Endothelial cell of hepatic sinusoid (primary cell): ENCODE results near the gene C2orf68.
"Not testable (repeated sequence)": the region's sequence is repeated elsewhere in the genome, so short reads cannot be mapped to it uniquely, and the experiment has no call there.

Experiments used
- in situ Hi-C: cut with HindIII; loops from 2 replicates; pipeline ENCODE4 v1.10.0; 2017; ENCODE audit warnings: low sequenced_read_pairs

The C2orf68 gene

DNA sequence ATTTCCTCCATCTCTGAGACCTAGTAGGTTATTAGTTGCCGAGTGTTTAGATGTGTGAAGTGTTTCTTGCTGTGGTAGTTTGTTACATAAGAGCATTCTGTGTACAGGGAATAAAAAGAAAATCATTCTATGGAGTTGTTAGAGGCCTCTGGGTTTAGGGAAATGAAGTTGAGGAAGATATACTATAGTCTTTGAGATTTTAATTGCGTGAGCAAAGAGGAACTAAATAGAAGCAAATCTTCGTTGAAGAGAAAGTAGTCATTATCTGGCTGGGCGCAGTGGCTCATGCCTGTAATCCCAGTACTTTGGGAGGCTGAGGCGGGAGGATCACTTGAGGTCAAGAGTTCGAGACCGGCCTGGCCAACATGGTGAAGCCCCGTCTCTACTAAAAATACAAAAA lies 23.1 kb upstream of the C2orf68 start:
- in situ Hi-C loops, result no loop called here

DNA sequence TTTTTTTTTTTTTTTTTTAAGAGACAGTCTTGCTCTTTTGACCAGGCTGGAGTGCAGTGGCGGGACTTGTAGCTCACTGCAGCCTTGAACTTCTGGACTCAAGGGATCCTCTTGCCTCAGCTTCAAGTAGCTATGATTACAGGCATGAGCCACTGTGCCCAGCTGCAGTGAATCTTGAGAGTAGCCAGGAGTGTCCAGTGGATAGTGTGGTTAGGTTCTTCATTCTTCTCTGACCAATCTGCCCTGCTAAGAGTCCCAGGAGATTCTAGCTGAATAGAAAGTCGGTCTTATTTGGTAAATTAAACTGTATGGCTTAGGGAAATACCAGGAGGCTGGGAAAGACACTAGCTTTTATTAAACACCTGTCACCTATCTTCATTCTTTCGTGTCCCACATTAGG lies 19.4 kb upstream of the C2orf68 start:
- in situ Hi-C loops, result no loop called here

DNA sequence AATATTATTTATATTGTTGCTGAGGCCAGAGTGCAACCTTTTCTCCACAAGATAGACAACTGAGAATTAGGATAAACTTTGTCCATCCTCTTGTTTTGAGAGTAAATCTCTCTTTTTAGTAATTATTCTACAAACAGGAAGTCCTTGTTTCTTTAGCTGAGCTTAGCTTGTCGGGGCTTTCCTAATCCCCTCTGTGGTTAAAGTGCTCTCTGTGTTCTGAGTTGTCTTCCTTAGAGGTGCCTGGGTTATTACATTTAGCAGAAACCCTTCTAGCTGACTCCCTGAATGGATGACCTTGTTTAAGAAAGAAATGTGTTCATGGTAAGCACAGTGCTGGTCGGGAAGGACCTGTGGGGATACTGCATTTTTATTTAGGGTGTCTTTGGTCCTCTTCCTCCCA lies 16.8 kb upstream of the C2orf68 start:
- in situ Hi-C loops, result no loop called here

DNA sequence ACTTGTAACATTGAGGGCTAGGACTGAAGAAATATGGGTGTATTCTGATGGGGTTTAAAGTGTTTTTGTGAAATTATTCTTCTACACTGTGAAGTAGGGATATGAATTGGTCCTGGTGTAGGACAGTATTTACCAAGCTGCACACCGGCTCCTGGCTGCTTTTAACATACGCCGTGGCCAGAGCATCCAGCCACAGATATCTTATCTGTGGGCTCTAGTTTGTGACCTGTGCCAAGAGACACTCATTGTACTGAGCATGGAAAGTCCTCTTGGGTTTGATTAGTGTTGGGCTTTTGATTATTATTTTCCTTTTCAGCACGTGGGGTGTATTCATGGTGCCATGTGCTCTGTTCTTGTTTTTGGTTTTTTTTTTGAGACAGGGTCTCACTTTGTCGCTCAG lies 12.1 kb upstream of the C2orf68 start:
- in situ Hi-C loops, result no loop called here

DNA sequence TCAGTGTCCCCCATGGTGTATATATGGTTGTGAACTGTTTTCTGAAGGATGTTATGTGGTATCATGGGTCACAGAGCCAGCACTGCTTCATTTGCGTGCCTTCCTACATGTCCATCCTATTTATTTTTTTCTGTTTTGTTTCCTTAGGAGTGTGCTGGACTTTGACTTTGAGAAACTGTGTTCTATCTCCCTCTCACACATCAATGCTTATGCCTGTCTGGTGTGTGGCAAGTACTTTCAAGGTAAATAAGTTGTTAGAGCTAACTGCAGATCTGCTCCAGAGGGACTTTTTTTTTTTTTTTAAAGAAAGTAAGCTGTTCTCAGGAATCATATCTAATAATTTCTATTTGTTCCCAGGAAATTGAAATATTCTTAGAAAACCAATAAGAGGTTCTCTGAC lies 9.5 kb upstream of the C2orf68 start:
- in situ Hi-C loops, result no loop called here

DNA sequence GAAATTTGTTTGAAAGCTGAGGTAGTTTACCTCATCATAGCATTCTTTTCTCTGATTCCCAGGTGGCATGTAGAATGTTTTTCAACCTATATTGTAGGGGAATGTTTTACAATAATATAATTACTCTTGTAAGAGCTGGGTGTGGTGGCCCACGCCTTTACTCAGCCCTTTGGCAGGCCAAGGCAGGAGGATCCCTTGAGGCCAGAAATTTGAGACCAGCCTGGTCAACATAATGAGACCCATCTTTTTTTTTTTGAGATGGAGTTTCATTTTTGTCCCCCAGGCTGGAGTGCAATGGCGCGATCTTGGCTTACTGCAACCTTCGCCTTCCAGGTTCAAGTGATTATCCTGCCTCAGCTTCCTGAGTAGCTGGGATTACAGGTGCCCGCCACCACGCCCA lies 7.8 kb upstream of the C2orf68 start:
- in situ Hi-C loops, result no loop called here

DNA sequence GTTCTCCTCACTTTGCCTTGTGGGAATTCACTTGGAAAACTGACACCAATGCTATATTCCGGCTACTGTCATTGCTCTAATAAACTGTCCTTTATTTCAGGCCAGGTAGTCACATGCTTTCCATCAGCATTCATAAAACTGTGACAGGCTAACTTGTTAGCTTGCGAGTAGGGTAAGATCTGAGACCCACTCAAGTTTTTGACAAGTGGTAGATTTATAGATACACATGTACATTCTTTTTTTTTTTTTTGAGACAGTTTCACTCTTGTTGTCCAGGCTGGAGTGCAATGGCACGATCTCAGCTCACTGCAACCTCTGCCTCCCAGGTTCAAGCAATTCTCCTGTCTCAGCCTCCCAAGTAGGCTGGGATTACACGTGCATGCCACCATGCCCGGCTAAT lies 5.9 kb upstream of the C2orf68 start:
- in situ Hi-C loops, result not testable (repeated sequence)

DNA sequence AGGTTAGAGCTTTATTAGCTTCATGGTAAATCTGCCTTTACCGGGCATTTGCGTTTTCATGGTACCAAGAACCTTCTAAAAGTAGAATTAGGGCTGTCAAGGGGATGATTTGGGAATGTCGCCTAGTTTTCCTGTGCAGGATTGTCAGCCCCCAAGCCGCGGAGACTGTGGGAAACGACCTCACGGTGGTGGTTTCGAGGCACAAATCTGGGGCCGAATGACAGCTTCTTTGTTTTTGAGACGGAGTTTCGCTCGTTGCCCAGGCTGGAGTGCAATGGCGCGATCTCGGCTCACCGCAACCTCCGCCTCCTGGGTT lies 3.5 kb upstream of the C2orf68 start:
- in situ Hi-C loops, result no loop called here

DNA sequence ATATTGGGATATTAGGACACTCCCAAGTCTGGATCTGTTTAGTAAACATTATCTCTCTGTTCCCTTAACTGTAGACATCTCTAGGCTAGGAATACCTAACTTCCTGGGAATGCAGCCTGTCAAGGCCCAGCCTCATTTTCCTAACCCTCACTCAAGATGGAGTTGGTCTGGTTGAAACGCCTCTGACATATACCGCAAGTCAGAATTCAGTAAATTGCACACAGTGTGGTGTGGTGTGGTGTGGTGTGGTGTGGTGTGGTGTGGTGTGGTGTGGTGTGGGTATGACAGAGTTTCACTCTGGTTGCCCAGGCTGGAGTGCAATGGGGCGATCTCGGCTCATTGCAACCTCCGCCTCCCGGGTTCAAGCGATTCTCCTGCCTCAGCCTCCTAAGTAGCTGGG lies 2.9 kb upstream of the C2orf68 start:
- in situ Hi-C loops, result not testable (repeated sequence)

DNA sequence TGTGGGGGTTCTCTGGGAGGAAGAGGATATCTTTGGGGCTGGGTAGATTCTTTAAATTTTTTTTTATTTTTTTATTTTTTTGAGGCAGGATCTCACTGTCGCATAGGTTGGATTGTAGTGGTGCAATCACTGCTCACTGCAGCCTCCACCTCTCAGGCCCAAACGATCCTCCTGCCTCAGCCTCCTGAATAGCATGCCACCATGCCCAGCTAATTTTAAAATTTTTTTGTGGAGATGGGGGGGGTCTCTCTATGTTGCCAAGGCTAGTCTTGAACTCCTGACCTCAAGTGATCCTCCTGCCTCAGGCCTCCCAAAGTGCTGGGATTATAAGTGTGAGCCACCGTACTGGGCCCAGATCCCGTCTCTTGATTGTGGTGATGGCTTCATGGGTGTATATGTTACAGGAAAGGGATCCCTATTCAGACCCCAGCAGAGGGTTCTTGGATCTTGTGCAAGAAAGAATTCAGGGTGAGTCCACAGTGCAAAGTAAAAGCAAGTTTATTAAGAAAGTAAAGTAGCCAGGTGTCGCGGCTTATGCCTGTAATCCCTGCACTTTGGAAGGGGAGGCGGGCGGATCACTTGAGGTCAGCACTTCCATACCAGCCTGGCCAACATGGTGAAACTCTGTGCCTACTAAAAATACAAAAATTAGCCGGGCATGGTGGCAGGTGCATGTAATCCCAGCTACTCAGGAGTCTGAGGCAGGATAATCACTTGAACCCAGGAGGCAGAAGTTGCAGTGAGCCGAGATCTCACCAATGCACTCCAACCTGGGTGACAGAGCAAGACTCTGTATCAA lies 2.0 kb upstream of the C2orf68 start:
- in situ Hi-C loops, result no loop called here

DNA sequence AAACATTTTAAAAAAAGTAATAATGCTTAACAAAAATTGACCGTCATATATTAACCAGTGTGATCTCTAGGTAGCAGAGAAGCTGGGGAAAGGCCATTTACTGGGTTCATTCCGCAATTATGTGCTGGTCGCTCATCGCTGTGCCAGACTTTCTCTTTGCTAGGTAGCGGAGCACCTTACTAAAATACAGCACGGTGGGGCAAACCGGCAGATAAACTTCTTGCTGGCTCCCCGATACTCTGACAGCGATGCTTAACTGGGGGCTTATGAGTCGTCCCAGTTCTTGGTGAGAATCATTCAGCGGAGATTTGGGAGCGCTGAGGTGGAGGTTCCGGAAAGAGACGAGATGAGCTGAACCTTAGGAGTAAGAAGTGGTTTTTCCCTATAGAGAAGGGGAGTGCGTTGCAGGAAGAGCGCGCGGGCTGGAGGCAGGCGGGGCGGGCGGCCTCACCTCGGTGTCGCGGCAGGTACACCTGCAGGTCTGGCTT lies 605 bp downstream of the C2orf68 start:
- in situ Hi-C loops, result no loop called here

DNA sequence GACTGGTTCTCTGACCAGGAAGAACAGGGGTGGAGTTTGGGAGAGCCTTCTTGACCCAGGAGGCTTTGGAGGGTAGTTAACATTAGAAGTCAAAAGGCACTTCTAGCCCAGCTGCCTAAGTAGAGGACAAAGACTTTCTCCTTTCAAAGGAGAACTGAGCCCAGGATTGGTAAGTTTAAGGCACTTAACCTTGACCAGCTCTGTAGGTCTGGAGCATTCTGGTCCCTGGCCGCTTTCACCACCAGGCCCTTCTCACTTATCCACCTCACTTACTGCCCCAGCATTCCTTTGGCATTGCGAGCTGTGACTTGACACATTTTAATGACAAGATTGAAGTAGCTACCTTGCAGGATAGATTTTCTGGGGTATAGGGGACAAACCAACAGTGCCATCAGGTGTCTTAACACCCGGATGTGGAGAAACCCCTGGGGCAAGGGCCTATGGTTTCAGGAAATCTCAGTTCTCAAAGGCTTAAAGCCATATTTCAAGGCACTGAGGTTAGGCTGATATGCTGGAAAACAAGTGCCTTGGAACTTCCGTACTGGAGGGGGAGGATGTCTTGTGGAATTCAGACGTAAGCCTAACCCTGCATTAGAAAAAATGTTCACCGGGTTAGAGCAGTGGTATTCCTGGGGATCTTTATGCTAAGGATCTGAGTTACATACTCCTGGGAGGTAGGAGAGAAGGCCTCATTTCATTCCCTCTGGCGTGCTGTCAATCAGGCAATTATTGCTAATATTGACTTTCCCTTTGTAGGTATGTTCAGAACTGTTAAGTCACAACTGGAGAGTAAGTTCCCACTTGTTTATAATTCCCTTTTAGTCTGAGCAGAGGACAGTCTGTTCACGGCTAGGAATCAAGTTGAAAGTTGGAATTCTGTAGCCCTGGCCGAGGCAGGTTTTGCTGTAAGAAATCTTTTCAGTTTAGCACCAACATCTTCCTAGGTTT lies 4.3 kb downstream of the C2orf68 start:
- in situ Hi-C loops, result no loop called here

DNA sequence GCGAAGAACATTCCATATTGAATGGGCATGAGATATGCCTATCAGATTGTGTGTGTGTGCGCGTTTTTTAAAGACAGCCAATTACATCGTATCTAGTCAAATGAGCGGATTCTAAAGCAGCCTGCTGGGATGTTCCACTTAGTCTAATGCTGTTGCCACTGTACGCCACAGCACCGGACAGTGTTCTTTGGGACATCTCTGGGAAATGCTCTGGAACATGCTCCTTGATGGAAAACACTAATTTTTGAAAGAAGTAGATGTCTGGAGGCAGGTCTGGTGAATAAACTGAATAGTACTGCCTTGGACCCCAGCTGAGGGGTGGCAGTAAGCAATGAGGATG lies 5.8 kb downstream of the C2orf68 start:
- in situ Hi-C loops, result no loop called here

DNA sequence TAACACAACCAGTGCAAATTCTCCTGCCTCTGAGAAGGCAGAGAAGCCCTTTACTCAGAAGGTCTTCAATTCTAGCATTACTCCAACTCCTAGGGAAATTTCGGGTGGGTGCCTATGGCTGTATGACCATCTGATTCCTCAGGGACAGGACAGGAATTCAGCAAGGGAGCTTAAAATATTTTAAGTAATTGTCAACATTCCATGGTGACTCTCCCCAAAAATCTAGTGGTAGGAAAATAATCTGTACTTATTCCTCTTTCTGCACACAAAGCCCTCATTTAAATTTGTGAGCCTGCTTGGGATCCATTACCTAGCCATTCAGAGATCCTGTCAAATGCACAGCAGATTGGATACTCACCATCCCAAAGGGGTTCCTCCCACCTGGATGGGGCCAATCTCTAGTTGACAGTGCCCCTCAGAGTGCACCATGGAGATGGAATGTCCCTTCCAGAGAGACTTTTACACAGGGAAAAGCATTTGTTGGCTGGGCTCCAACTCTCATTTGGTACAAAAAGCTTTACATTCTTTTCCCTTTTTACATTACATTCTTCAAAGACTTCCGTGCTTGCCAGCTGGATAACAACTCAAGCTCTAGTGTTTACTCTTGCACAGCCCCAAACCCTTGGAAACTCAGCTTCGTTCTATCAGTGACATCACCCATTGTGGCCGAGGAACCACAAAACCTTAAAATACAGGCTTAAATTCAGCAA lies 6.3 kb downstream of the C2orf68 start:
- in situ Hi-C loops, result no loop called here

DNA sequence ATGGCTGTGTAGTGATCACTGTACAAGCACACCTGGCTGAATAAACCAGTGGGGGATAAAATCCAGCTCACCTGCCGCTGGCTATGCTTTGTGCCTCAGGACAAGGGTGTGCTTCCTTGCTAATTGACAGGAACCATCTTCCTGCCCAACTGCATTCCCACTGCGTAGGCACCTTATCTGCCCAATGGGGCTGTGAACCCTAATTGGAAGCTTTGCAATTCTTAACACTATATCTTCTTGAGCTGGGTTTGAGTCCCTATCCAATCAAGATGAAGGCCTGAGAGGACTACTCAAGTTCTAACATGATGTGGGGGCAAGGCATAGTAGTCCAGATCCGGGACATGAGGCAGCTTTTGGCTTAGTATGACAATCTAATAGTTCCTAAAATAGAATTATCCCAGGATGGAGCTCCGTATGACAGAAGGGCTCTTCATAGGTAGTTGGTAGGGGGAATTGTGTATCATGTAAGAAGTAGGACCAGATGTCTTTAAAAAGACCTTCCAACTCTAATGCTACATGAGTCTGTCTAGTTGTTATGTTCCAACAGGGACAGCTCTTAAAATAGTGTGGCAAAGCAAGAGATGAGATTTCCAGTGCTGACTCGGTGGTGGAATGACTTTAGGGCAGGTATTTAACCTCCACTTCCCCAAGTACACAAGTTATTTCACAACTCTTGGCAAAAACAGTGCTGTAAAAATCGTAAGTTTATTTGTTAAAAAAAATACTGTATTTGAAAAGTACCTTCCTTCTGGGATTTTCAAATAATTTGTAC lies 7.1 kb downstream of the C2orf68 start:
- in situ Hi-C loops, result no loop called here

DNA sequence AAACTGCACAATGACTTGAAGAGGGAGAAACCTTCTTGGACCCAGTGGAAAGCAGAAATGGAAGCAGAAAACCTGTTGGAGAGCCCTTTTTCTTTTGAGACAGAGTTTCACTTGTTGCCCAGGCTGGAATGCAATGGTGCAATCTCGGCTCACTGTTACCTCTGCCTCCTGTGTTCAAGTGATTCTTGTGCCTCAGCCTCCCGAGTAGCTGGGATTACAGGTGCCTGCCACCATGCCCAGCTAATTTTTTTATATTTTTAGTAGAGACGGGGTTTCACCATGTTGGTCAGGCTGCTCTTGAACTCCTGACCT lies 7.8 kb downstream of the C2orf68 start:
- in situ Hi-C loops, result not testable (repeated sequence)

DNA sequence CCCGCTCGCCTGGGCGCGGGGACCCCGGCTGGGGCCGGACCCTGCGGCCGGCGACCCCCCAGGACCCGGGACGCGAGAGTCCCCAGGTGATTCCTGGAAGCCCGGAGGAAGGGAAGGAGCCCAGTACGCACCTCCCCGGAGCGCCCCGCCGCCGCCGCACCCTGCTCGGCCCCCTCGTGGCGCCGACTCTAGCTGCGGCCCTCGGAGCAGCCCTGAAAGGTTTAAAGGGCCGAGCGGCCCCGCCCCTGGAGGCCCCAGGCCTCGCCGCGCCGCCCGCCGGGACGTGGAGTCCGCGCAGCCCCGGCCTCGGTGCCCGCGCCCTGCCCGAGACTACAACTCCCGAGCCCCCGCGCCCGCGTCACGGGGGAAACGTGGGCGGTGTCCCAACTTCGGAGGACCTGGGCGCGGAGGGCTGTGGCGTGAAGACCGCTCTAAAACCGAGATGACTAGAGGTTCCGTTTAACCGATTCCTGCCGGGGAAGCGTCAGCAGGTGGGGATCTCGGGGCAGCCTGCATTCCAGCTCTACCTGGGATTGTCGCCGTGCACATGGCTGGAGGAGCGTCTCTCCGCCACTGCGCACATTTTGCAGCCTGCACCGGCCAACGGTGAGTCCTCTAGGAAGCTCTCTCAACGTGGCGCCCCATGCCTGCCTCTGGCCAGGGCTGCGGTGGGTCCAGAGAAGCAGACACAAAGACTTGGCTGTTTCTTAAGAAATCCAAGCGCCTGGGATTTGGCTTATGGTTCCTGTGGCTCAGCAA lies 9.2 kb downstream of the C2orf68 start, which contains the start of gene TMEM150A:
Gene TMEM150A, minus strand, starts transcription at position 223 of the 759 bp plus-strand sequence. CDS start 750 bp downstream, outside the sequence.
- in situ Hi-C loops, result no loop called here

DNA sequence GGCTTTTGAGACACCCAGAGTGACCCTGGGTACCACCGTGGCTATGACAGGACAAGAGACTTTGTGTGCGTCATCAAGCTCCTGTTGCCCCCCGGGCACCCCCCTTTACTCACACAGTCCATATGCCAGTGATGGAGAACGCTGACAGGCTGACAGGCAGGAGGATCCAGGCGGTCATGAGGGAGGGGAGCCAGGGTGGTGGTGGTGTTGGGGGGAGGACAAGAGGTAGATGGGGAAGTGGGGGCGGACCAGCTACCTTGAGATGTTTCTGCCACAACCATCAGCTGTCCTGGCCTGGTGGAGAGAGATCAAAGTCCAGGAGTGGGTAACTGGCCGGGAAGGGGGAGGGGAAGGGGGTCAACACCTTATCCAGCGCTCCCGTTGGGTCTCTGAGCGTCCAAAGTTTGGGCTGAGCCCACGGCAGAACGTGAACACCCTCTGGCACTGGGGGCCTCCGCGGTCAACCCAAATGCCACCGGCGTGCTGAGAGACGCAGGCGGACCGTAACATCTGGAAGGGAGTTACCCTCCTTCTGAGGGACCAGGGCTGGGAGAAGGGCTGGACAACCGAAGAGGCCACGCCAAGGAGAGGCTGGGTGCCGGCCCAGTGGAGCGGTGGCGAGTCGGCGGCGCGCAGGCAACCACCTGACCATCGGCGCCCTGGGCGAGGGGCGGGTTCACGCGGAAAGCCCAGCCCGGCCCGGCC lies 9.9 kb downstream of the C2orf68 start:
- in situ Hi-C loops, result no loop called here

DNA sequence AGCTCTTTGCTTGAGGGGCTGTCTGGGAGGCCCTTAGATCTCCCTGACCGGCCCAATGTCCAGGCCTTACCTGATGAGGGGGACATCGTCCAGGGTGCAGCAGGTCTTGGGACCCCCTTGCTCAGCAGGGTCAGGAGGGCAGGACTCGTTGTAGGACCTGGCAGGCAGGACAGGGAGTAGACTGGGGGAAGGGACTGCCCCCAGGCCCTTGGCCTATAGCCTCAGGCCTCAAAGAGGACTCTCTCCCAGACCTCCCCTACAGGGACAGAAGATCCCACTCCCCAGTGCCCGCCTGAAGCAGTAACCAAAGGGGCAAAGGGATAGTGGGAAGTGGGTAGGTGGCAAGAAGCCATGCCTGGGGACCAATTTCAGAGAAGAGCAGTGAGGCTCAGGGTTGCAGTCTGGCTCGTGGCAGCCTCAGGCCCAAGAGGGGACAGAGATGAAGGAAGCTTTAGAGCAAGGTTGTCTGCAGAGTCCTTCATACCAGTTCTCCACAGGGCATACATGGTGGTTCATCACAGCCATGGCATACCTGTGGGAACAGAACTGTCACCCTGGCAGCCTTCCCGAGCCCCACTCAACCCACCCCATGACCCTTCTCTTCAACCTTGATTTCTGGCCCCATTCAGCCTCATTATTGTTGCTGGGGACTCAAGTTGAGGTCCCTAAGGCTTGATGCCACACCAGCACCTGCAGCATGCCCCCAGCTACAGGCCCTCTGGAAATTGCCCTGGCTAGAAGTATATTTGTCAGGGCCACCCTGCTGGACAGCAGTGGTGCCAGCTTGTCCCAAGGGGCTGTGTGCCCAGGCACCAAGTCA lies 10.7 kb downstream of the C2orf68 start:
- in situ Hi-C loops, result no loop called here
